GM19463 (cell line): ENCODE results near the gene PKD1L1.

ENCODE experiments used
- ATAC-seq: cut with Tn5 transposase; IDR thresholded peaks from one replicate; pipeline ENCODE4 v1.9.1; 2021; ENCODE audit warnings: mild to moderate bottlenecking, moderate library complexity; ENCODE audit not compliant: unreplicated experiment

PKD1L1 gene

DNA sequence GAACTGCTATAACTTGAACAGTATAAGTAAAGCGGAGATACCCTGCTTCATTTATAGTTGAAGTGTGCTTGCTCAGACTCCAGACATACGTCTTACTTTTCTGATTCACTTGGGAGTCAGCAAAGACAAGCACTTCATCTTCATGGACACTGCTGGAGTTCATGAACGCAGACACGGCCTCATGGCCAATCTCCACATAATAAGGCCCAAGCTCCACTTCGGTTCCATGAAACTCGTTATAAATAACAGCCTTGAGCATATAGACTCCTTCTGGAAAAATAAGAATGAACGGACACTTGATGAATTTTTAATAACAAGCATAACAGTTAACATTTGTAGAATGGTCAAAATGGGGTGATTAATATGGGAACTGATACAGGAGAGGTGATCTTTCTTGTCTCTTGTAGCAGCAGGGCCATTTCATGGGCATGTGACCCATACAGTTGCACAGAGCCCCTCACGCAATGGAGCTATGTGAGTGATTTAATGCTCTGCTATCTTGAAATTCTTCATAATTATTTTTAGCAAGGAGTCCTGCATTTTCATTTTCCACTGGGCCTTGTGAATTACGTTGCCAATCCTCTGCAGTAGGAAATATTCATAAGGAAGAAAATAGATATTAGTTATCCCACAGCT is 40.2 kb downstream of the PKD1L1 start:
- no peak for ATAC-seq

DNA sequence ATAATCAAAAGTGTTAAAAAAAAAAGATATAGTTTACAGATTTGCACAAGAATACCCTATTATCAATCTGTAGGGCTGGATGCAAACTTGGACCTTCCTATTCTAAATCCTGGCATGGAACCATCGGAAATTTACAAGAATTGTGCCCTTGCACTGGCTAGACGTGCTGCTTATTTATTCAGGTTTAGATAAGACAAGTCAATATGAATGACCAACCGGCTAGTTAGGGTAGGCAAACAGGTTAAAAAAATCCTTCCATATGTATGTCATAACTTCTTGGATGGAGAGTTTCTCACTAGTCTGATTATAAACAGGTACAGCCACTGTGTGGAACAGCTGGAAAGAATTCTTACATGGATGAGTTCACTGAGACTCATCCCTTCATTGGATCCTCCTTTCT is 41.4 kb downstream of the PKD1L1 start:
- ATAC-seq = no peak

DNA sequence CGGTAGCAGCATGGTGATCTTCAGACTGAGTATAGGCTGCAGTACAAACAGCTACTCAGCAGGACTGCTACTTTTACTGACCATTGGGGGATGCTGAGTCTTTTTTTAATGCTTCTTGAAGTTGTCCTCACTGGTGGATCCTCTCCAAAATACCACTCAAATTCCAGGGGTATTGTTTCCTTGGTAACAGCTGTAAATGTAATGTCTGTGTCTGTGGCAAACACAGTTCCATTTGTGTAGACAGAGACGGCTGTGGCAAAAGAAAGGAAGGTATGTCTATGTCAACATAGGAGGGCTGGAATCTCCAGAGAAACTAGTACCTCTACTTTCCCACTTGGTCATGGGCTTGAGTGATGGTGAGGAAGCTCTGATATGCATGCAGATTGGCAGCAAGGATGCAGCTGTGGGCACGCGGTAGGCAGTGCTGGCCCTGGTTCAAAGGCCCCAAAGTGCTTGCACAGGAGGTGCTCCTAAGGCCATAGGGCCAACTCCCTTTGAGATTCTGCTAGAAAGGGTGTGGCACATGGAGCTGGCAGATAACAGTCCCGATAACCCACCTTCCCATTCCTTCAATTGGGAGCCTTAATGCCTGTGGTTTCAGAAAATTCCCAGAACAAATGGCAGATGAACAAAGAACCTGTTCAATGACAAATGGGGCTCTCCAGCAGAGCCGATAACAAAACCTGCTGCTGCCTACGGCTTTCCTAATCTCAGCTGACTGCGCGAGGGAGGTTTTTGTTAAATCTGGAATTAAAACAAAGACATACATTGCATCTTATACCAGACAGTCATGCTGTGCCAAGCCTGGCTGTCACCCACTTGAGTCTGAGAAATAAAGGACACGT is 43.0 kb downstream of the PKD1L1 start:
- ATAC-seq = no peak

DNA sequence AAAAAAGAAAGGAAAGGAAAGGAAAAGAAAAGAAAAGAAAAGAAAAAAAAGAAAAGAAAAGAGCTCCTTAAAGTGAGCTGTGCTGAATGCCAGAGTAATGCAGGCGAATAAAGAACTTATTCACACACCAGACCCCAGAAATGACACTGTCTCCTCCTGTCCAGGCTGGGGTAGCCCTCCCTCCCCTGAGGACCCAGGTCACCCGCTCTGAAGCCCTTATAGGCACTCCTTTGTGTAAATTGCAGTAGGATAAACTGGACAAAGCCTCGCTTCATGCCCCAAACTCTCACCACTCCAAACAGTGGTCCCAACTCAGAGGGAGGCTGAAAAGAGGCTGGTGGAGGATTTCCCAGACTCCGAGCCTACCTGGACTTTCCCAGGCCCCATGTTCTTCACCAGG is 46.3 kb downstream of the PKD1L1 start:
- no peak for ATAC-seq

DNA sequence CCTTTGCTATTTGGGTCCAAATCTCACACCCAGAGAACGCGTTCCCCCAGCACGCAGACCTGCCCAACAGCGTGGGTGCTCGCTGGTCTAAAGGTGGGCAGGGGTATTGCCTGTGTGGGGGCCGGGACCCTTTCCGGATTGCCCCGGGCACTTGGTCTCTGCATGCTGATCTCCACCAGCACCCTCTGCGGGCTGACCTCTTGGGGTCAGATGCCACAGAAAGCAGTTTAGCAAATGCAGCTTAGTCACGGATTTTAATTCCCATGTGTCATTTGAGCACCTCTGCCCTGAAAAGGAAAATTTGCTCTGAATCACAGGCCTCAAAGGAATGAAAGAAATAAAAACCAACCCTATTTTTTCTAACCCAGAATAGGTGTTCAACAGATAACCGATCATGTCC is 46.7 kb downstream of the PKD1L1 start:
- ATAC-seq = no peak

DNA sequence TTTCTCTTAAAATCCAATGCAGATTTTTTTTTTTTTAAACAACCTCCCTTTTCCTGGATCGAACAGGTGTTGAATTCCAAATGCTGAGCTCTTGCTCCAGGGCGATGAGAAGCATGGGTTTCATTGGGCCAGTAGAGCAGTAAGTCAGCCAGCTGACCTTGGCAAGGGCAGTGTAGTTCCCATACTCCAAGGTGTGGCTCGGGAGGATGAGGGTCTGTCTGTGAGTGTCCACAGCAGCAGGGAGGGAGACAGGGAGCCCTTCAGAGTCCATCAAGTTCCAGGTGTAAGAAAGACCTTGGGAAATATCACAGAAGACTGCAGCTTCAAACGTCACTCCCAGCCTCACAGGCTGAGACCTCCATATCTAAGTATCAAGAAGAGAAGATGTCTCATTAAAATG is 50.4 kb downstream of the PKD1L1 start:
- no peak for ATAC-seq

DNA sequence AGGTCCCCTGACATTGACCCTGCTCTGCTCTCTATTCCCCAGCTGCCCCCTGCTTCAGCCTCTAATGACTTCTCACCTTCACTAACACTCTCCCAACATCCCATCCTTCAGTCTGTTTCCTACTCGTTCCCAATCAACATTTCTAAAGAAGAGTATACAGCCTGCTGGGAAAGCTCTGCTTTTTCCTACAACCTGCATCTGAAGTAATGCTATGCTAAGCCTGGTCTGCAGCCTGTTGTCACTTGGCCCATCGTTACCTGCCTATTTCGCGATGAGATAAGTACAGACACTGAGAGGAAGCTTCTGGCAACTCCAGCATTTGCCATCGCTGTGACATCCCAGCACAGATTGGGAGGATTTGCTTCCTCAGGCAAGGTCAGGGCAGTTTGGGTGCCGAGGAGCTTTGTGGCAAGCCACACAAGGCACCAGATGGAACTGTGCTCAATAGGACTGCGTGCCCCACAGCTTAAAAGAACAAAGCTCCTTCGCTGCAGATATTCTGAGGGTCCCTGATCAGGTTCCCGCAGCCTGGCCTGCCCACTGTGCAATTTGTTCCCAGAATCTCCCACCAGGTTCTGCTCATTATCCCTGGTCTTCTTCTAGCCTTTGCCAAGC is 51.4 kb downstream of the PKD1L1 start:
- no peak for ATAC-seq

DNA sequence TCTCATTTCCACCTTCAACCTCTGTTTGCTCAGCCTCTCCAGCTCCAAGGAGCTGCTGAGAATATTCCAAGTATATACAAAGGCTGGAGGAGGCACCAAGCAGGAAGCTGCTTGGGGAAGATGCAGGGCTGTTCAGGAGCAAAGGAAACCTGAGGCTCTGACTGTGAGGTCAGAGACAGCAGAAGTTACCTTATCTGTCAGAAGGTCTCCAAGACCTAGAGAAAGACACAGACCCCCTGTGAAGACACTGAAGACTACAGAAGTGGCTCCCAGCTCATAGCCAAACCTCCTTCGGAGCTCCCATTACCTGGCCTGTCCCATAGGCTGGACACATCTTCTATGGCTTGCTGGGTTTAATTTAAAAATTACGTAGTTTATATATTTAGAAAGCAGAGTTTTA is 53.2 kb downstream of the PKD1L1 start:
- no peak for ATAC-seq

DNA sequence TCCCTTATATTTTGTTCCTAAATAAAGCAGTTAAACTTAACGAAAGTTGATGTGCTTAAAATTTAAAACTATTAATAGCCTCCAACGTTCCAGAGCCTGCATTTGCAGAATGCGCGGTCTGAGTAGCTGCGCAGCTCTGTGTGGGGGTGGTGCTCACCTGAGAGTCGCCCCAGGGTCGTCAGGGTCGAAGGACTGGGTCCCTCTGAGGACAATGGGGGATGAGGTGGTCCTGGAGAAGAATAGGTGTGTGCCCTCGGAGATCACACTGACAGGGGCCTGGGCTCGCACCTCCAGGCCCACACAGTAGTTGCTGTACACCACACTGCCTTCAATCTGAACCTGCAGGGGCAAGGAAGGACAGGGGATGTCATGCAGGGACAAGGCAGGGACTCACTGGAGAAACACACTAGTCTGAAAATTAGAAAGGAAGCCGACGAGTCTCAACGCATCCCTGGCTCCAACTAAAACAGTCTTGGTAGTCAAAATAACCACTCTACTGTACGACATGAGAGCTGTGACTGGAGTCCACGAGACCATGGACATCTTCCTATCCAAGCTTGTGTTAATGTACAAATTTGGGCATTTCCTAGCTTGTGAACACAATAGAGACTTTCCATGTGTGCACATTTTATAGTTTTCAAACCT is 54.4 kb downstream of the PKD1L1 start:
- ATAC-seq = no peak

DNA sequence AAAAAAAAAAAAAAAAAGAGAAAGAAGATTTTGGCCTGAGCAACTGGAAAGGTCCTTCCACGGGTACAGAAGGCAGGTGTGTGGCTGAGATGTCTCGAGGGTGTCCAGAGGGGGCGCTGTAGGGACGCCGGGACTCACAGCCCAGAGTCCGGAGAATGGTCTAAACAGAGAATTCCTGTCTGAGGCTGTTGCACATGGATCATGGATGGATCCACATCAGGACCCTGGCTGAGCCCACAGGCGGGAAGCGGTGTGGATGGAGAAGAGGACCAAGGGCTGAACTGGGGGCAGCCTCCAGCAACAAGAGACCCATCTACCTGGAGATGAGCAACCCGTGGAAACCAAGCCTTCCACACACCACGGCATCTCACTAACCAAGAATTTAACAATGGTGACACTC is 55.0 kb downstream of the PKD1L1 start:
- ATAC-seq = no peak

DNA sequence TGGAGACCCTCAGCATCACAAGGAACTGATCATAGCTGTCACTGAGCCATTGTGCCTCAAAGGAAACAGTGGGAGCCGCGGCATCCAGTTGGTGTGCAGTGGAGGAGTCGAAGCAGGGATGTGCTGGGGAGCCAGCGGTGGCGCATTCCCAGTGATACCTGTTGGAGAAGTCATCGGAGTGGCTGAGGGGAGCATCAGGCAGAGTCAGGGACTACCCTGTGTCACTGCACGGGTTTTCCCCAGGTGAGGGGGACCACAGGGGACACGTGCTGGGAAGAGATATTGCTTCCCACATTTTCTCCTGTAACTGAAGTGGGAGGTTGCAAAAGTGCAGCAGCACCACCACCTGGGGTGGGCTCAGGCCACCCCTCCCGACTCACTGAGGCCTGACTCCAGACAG is 57.7 kb downstream of the PKD1L1 start:
- ATAC-seq = no peak

DNA sequence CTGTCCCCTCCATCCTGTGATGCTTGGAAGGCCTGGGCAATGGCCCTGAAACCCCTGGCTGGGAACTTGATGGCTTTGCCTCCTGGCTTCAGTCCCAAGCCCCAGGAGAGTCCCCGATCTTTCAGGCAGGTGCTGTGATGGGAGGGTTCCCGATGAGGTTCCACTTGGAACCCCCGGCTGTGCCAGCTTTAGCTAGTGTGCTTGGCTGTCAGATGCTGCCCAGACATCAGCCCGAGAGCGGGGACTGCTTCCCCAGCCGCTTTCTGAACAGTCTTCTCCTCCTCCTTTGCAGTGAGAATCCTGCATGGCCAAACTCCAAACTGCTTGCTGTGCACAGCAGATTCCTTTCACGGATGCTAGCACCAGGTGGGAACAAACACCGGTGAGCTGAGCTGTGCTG is 58.1 kb downstream of the PKD1L1 start:
- no peak for ATAC-seq

DNA sequence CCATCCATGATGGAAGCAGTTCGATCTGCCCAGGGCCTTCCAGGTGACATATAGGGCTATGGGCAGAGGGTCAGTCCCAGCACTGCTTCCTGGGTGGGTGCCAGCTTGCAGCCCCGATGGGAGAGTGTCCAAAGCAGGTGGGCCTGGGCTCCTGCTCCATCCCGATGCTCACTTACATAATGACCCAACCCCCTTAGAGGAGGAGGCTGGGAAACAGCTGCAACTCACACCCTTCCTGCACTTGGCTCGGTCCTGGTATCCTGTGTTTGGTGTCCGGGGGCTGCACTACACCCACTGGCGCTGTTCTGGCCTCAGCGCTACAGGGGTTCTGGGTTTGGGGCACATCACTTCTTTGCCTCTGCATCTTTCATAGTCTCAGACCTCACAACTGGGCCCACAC is 58.5 kb downstream of the PKD1L1 start:
- ATAC-seq = no peak

DNA sequence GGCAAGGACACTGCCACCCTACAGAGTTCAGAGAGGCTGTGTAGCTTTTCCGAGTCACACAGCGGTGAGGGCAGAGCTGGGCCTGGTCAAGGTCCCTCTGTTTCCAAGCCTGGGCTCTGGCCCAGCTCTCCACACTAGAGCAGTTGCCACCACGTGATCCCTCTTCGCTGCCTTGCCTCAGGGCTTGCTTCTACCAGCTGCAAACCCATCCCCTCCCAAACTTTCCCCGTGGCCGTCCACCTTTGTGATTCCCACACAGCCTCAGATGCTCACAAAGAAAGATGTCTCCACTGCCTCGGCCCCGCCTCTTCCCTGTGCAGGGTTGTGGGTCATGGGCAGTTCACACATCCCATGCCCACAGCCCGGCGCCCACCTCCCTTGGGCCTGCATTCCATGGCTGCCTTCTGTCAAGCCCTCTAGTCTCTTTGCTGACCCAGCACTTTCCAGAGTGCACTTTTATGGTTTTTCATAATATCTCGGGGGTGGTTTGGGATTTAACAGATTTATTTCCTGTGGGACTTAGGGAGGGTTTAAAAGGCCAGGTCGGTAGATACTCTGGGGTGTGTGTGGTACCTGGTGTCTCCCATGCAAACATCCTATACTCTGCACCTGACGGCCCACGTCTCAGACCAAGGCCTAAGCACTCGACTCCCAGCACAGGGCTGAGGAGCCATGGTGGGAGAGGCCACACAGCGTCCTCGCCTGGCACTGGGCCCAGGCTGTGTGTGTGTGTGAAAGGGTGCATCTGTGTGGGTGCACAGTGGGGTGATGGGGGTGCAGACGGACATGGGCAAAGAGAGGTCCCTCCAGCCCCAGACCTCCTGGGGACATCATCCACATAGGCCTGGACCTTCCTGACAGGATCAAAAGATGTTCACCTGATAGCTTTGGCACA is 59.6 kb downstream of the PKD1L1 start:
- ATAC-seq = no peak

DNA sequence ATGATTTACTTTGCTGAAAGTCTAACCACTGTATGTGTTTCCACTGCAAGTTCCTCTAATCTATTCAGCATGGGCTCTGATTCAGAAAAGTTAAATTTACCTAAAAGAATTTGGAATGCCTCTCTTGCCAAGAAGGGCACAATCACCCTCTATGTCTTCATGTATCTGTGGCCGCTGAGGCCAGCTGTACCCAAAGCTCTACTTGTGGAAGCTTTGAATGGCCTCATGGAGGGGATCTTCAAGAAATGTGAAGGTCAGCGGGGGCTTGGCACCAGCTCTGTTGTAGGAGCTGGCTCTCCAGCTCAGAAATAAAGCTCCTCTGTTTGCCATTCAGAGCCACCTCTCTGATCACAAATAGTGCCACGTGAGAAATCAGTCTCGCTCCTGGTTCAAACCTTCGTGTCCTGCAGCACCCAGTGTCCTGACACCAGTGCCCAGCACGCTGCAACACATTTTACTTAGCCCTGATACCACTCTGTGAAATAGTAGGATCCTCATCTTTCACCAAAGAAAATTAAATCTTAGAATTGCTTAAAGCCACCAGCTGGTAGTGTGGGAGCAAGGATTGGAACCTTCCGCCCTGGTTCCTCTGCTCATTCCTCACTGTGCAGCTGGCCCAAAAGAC is 61.1 kb downstream of the PKD1L1 start:
- ATAC-seq = no peak

DNA sequence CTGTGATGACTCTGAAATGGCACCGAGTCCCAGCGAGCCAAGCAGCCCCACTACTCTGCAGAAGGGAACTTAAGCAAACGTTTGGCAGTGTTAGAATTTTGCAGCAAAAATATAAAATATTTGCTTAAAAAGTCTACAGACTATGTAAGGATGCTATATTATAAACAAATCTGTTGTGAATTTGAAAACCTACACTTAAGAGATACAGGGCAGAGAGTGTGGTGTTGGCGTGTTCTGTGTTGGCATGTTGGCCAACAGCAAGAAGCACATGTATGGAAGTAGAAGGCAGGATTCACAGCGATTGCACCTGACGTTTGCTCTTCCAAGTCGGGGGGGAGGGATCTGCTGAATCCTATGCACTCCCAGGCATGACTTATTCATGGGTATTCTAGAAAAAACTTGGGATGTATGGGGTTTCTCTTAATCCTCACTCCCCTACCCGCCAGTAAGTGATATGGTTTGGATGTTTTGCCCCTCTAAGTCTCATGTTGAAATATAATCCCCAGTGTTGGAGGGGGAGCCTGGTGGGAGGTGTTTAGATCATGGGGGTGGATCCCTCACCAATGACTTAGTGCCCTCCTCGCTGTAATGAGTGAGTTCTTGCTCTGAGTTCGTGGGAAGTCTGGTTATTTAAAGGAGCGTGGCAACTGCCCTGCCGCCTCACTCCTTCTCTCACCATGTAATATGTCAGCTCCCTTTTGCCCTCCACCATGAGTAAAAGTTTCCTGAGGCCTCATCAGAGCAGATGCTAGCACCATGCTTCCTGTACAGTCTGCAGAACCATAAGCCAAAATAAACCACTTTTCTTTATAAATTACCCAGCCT is 62.1 kb downstream of the PKD1L1 start:
- ATAC-seq = no peak

DNA sequence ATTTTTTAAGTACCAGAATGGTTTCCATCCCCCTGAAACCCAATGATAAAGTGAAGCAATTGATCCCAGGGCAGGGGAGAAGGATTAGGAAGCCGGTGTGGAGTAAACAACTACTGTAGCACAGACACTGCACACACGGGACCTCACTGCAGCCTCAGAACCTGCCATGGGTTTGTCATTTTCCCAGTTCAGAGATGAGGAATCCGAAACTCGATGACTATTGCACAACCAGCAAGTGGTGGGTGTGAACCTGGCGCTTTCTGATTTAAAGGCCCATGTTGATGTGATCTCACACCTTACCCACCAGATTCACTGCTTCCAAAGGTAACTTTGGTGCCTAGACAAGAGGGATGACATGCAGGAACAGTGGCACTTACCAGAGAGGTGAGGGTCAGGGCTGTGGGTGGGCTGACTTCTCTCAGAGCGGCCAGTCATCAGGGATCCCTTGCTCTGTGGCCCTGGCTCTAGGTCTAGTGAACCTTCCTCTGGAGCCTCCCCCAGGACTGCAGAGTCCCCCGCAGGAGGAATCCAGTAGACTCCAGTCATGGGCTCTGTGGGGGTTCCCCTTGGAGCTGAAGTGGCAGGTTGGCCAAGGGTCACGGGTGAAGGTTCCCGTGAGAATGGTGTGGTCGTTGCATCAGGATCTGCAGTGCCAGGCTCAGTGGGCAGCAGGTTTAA is 62.8 kb downstream of the PKD1L1 start:
- ATAC-seq = no peak

DNA sequence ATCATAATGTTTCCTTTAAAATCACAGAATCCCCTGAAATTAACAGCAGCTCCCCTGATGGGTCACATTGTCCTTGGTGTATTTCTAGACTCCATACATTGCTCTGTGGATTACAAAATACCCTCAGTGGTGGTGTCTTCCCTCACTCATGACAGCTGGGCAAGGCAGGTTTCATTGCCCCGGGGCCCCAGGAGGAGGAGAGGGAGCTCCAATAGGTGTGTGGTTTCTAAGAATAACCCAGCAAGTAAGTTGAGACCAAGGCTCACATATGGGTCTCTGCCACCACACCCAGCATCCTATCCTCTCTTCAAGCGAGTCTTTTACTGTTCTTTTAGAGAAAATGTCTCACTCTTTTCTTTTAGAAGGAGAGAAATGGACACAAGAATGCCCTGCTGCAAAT is 63.6 kb downstream of the PKD1L1 start:
- no peak for ATAC-seq

DNA sequence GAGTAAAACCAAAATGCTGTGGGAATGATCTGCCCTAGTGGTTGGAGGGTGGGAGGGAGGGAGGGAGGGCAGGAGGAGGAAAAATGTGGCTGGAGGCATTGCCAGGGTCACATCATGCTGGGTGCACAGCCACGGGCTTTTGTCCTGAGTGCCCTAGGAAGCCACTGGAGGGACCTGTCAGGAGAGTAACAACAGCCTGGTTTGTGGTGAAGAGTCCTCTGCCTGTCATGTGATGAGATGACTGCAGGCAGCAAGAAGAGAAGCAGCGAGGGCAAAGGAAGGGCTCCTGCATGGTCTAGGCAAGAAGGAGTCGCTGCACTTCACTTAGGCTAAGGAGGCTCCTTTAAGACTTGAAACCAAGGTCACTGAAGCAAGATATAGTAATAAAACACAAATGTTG is 65.6 kb downstream of the PKD1L1 start:
- ATAC-seq = no peak
